ENCODE data around the gene NUMA1. TPM values are rescaled to one million over a fixed set of nuclear protein-coding genes. Genes with fewer than 3 reads are reported as not detected.

Gene NUMA1
- total and polyA plus RNA-seq, 2 of the 13 experiments (the other 11 are each of a cell fraction or from before 2014, with no cell fraction given) = 57.3 to 60.2 TPM

- H4K20me1 ChIP-seq (ENCODE audit: insufficient read depth, low read length) = no peaks in the 10 kb centered on the region
- 95% methylated on average over 4 of the region's 4 CpGs for WGBS (ENCODE audit: low lambda C conversion rate)
- TF ChIP-seq ZNF317 (CRISPR knock-in tag; IDR thresholded peaks at IDR 0.05) = peak; percentile 78
- no peak for TF ChIP-seq ZFP91 (CRISPR knock-in tag; IDR thresholded peaks at IDR 0.05; ENCODE audit: borderline replicate concordance)
- ATAC-seq (no peak), DNase-seq (ENCODE audit: low spot score) (no peak), FAIRE-seq (no peak)
- ChIA-PET POLR2A (no interaction called here), CTCF (ENCODE audit: low intra/inter-chr PET ratio, low total read pairs) (no interaction called here)
- no TSS peak for BruUV-seq (replicated peaks)
- no peak overlapping the region for H3K4me3 ChIP-seq (replicated peaks in 1 of 3; ENCODE audit: insufficient read depth in 1 of 3, low read depth in 2 of 3, low read length in 3 of 3)
- no peaks in the 10 kb centered on the region for H3K4me1 ChIP-seq (ENCODE audit: insufficient read depth, low read length)
- H2AFZ ChIP-seq (ENCODE audit: low read length) = no peak overlapping the region
- no peaks in the 10 kb centered on the region for H3K9me3 ChIP-seq (ENCODE audit: low read length)
- no peak overlapping the region for H3K9ac ChIP-seq (ENCODE audit: insufficient read depth, low read depth, low read length)
- H3K27me3 ChIP-seq (ENCODE audit: control insufficient read depth in 1 of 2, insufficient read depth in 2 of 2, low read length in 2 of 2) = no peaks in the 10 kb centered on the region
- H3K79me2 ChIP-seq (ENCODE audit: insufficient read depth, low read length) = peaks cover 2% of the 10 kb centered on the region
- H3K27ac ChIP-seq (ENCODE audit: extremely low read length, insufficient read depth, low read length) = no peak overlapping the region
- in situ Hi-C loops (cut with HindIII; ENCODE audit: extremely low pct_ligation_motif_present, low pct_unique_long_range_greater_than_20kb) = no loop called here
- no peak overlapping the region for H3K4me2 ChIP-seq (ENCODE audit: low read depth, low read length)
- intact Hi-C loops (cut with micrococcal nuclease; ENCODE audit: unreplicated experiment) = no loop called here
- peaks cover 15 to 38% of the 10 kb centered on the region in 2 experiments for H3K36me3 ChIP-seq (replicated peaks in 1 of 2; ENCODE audit: control insufficient read depth in 1 of 2, insufficient read depth in 2 of 2, low read length in 2 of 2)
Measured at GRCh38 chr11:71979094-71979493, 101.2 kb downstream of the NUMA1 start.

GRCh38 chr11:71977743-71978418, 102.5 kb downstream of the NUMA1 start:
- ChIA-PET CTCF (ENCODE audit: low intra/inter-chr PET ratio, low total read pairs) (interaction anchor here (1.0 to 1.3 kb wide), 2 partner anchors 114 to 166 kb away, joined by 4 to 5 read pairs; no protein-coding TSS in a partner anchor), POLR2A (no interaction called here)
- Histone ChIP-seq H3K9me3 (ENCODE audit: low read length) (no peaks in the 10 kb centered on the region), H2AFZ (ENCODE audit: low read length) (no peak overlapping the region), H3K4me3 (replicated peaks in 1 of 3; ENCODE audit: insufficient read depth in 1 of 3, low read depth in 2 of 3, low read length in 3 of 3) (no peak overlapping the region), H3K9ac (ENCODE audit: insufficient read depth, low read depth, low read length) (no peak overlapping the region), H3K27ac (ENCODE audit: extremely low read length, insufficient read depth, low read length) (no peak overlapping the region), H3K27me3 (ENCODE audit: control insufficient read depth in 1 of 2, insufficient read depth in 2 of 2, low read length in 2 of 2) (no peaks in the 10 kb centered on the region), H3K4me1 (ENCODE audit: insufficient read depth, low read length) (no peaks in the 10 kb centered on the region), H3K36me3 (replicated peaks in 1 of 2; ENCODE audit: control insufficient read depth in 1 of 2, insufficient read depth in 2 of 2, low read length in 2 of 2) (peaks cover 11 to 32% of the 10 kb centered on the region in 2 experiments; a peak in 4 of 5 replicates), H3K79me2 (ENCODE audit: insufficient read depth, low read length) (peaks cover 2% of the 10 kb centered on the region), H3K4me2 (ENCODE audit: low read depth, low read length) (no peak overlapping the region), H4K20me1 (ENCODE audit: insufficient read depth, low read length) (no peaks in the 10 kb centered on the region)
- 69% methylated on average over 7 of the region's 7 CpGs for WGBS (ENCODE audit: low lambda C conversion rate)
- DNase-seq (ENCODE audit: low spot score) (peak; percentile 36), FAIRE-seq (no peak), ATAC-seq (peak; percentile 67)
- TF ChIP-seq STAG1 (CRISPR knock-in tag; IDR thresholded peaks at IDR 0.05) = peak; percentile 67
- TF ChIP-seq SMC3 (IDR thresholded peaks at IDR 0.05; ENCODE audit: low read length) = peak; percentile 50
- no peak for TF ChIP-seq HINFP (CRISPR knock-in tag; IDR thresholded peaks at IDR 0.05; ENCODE audit: low read depth)
- TF ChIP-seq CTCF (CRISPR knock-in tag; IDR thresholded peaks at IDR 0.05) = peak; percentile 77
- intact Hi-C loops (cut with micrococcal nuclease; ENCODE audit: unreplicated experiment) (no loop called here), in situ Hi-C loops (cut with HindIII; ENCODE audit: extremely low pct_ligation_motif_present, low pct_unique_long_range_greater_than_20kb) (no loop called here)
- no TSS peak for BruUV-seq (replicated peaks)
